Posterior cingulate gyrus (tissue), 11 donors: ENCODE results near the gene RASAL2.
"Not testable (repeated sequence)": the region's sequence is repeated elsewhere in the genome, so short reads cannot be mapped to it uniquely, and the experiment has no call there.

Experiments used
- DNase-seq, 10 donors: peaks; one replicate each; pipeline versions ENCODE4 v3.0.0 to v3.0.0-alpha.2; 2020 to 2021; ENCODE audit warnings: mixed read lengths in 3 of 10
- intact Hi-C: fragments of 100-400 bp; cut with DNase I; formaldehyde crosslinking; loops from one replicate; pipeline ENCODE4 v1.15.1; 2023

Gene RASAL2

DNA sequence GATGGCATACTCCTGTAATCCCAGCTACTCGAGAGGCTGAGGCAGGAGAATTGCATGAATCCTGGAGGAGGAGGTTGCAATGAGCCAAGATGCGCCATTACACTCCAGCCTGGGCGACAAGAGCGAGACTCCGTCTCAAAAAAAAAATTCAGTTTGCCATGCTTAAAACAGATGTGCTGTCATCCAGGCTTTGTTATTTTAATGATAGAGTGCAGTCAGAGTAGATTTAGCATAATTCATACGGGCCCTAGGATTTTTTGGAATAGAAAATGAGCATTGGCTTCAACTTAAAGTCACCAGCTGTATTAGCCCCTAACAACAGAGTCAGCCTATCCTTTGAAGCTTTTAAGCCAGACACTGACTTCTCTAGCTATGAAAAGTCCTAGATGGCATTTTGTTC lies 124.6 kb downstream of the RASAL2 start:
- intact Hi-C loops = no loop called here
- DNase-seq = no peak

GRCh38 chr1:178220094-178220493 lies 126.2 kb downstream of the RASAL2 start:
- intact Hi-C loops = no loop called here

GRCh38 chr1:178223289-178223688 lies 129.4 kb downstream of the RASAL2 start:
- intact Hi-C loops = no loop called here

More at GRCh38 chr1:178220094-178220493, 126.2 kb downstream of the RASAL2 start:
- no peak for DNase-seq

DNA sequence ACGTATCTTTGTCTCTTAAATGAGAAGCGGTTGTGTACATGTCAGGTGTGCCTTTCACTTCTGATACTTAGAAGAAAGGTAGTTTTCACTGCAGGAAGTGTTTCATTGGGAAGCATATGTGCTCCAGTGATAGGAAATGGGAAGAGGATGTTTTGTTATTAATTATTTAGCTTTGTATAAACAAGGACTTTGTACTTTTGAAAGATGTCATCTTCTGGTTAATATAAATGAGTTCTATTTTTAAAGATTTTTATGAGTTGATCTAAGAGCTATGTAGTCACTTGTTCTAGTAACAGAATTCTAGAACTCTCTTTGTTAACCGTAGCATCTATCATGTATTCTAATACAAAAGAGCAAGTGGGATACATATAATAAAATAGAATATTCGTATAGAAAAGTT lies 130.5 kb downstream of the RASAL2 start:
- DNase-seq = no peak
- intact Hi-C loops = no loop called here

More at GRCh38 chr1:178223289-178223688, 129.4 kb downstream of the RASAL2 start:
- no peak for DNase-seq

DNA sequence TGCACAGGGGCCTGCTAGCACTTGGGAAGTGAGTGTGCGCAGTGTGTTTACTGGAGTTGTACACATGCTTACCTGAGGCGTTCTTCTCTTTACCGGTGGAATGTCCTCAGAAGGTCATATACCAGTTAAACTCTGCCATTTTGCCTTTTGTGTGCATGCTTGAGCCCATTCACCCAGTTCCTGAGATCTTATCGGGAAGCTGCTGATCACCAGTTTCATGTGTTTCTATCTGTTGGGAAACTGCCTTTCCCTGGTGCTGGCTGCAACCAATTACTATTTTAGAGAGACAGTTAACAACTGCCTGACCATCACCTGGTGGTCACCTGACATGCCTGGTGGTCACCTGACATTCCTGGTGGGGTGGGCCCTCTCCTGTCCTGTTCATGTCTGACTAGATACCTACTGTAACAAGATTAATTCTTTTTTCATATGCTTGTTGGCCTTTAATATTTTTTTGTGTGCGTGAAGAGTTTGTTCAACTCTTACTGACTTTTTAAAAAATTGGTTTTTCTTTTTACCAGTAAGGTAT lies 137.0 kb downstream of the RASAL2 start:
- intact Hi-C loops = no loop called here
- DNase-seq = no peak

DNA sequence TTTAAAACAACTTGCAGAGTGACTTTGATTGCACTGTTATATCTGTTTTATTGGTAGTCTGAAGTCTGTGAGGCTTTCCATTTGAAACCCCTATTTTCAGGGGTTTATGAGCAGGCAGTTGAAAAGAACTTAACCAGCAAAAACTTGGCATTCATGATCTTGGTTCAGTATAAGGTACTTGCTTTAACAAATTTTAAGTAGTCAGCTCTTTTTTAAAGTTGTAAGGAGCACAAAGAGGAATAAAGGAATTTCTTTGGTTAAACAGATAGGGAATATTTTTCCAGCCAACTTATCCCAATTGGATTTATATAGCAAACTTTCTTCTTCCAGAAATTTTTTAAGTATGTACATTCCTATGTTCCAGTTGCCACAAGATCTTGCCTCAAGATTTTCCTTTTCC lies 138.2 kb downstream of the RASAL2 start:
- DNase-seq = no peak
- intact Hi-C loops = no loop called here

- intact Hi-C loops = no loop called here
- no peak for DNase-seq
These were observed 139.0 kb downstream of the RASAL2 start for GRCh38 chr1:178232949-178233348.

DNA sequence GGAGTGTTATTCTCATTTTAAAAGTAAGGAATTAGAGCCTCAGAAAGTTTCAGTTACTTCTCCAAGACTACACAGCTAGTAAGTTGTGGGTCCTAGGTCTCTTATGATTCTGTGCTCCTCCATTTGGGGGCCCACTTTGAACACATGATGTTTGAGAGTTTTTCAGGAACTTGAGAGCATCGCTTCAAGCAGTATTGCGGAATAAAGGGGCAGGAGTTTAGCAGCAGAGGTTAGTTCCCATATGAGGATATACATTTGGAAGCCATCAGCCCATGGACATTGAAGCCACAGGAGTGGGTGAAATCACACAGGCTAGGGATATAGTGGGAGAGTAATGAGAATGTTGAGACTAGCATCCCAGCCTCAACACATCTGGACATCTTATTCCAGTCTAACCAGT lies 143.2 kb downstream of the RASAL2 start:
- intact Hi-C loops = no loop called here
- no peak for DNase-seq

- intact Hi-C loops = no loop called here
- DNase-seq = no peak
These were observed 145.0 kb downstream of the RASAL2 start for GRCh38 chr1:178238722-178239510.

GRCh38 chr1:178241057-178241456 lies 147.2 kb downstream of the RASAL2 start:
- intact Hi-C loops = no loop called here
- DNase-seq = no peak

DNA sequence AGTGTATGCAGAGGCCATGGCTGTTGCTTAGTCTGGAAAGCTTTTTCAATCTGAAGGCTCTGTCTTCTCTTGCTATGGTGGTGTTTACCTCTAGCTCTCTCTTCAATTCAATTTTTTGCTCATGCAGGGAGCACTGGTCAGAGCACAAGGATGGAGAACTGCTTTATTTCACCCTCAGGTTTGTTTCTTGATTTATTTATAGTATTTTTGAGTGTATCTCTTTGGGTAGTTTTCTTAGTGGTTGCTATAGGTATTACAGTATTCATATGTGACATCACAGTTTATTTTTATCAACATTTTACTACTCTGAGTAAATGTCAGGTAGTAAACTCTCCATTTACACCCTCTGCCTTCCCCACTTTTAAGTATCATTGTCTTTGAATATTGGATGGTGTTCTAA lies 147.9 kb downstream of the RASAL2 start:
- intact Hi-C loops = no loop called here
- DNase-seq = no peak

DNA sequence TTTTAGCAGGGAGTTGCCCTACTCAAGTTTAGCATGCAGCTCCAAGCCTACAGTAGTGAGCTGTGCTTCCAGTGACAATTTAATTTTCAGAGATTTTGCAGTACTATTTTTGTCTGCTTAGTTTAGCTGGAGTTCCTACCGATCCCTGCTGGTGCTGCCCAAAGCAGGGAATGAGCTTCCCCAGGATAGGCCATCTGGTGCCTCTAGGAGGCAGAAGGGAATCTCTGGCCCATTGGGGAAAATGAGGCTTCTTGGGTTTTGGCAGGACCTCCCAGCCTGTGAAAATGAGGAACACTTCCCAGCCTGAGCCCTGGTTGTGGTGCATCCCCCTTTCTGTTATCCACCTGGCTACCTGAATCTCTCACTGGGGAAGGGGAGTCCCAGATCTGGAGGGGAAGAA lies 149.2 kb downstream of the RASAL2 start:
- no peak for DNase-seq
- intact Hi-C loops = no loop called here

DNA sequence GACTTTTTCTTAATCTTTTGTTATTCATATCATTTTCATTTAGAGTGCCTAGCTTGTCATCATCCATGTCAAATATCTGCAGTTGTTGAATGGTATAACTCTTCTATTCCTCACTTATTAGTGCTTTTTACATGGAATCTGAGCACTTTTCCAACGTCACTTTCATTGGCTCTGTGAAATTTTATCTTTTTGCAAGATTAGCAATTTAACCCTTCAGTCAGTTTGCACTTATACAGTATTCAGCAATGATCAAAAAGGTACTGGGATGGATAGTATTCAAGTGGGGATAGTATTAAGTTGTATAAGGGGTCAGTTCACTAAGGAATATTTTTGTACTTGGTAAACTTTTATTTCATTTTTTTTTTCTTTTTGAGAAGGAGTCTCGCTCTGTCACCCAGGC lies 150.0 kb downstream of the RASAL2 start:
- DNase-seq = no peak
- intact Hi-C loops = no loop called here

DNA sequence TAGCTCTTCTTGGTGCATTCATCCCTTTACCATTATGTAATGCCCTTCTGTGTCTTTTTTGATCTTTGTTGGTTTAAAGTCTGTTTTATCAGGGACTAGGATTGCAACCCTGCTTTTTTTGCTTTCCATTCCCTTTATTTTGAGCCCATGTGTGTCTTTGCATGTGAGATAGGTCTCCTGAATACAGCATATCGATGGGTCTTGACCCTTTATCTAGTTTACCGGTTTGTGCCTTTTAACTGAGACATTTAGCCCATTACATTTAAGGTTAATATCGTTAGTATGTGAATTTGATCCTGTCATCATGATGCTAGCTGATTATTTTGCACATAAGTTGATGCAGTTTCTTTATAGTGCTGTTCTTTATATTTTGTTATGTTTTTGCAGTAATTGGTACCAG lies 154.4 kb downstream of the RASAL2 start:
- intact Hi-C loops, DNase-seq: not testable (repeated sequence)

- intact Hi-C loops, DNase-seq: not testable (repeated sequence)
These were observed 159.7 kb downstream of the RASAL2 start for GRCh38 chr1:178253581-178253980.

DNA sequence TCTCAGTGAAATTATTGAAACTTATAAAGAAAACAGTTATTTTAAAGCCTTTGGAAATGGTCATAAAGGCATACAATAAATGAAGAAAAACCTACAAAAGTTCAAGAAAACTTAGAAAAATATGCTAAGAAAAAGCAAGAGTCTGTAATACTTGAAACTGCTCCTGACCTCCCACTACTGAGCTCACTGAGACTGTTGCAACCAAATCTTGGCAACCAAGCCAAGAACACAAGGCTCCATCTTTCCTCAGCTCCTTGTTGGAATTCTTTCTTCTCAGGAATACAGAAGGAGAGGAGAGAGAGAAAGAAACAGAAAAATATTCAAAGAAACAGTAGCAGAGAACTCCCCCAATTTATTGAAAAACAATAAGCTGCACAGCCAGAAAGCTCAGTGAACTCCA lies 160.5 kb downstream of the RASAL2 start:
- intact Hi-C loops = no loop called here
- no peak for DNase-seq

DNA sequence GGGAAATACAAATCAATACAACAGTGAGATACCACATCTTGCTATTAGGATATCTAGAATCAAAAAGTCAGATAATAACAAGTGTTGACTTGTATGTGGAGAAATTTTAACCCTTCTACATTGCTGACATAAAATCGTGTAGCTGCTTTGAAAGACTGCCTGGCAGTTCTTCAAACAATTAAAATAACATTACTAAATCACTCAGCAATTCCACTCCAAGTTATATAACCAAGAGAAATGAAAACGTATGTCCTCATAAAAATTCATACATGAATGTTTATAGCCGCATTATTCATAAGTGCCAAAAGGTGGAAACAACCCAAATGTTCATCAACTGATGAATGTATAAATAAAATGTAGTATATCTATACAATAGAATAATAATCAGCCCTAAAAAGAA lies 164.6 kb downstream of the RASAL2 start:
- intact Hi-C loops = no loop called here
- DNase-seq = no peak

DNA sequence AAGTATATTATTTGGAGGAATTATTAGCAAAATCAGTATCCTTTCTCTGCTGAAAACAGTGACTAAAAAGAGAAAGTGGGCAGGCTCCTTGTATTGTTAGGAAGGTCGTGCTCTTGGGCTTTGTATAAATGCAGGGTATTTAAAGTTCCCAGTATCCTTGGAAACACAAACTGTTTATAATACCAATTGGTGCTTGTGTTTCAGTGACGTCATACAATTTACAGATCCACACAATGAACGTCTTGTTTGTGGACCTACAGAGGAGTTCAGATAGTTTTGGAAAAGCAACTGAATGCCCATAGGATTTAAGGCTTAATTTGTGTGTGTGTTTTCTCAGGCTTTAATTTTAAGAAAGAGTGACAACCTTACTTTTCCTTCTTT lies 168.2 kb downstream of the RASAL2 start:
- intact Hi-C loops = no loop called here
- no peak for DNase-seq

GRCh38 chr1:178263341-178263740 lies 169.4 kb downstream of the RASAL2 start:
- intact Hi-C loops = no loop called here
- no peak for DNase-seq

- intact Hi-C loops = no loop called here
These were observed 172.2 kb downstream of the RASAL2 start for GRCh38 chr1:178266113-178266512.

DNA sequence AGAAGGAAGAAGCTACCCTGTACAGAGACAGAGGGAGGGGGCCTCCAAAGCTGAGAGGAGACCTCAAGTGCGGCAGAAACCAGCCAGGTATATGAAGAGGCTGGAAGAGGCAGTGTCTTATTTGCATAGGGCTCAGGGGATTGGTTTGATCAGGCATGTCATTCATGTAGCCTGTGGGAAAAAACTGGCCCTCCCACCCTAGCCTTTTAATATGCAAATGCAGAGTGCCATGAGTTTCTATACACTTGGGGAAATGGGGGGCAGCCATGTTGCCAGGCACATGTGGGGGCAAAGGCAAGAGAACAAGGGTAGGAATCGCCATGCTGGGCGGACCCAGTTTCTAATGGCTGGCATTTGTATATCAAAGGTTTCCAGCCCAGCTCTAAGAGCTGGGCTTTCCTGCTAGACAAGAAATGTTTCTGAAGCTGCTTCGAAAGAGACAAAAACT lies 172.7 kb downstream of the RASAL2 start:
- no peak for DNase-seq
- intact Hi-C loops = no loop called here

More at GRCh38 chr1:178266113-178266512, 172.2 kb downstream of the RASAL2 start:
- DNase-seq = no peak

- no peak for DNase-seq
- intact Hi-C loops = no loop called here
These were observed 173.8 kb downstream of the RASAL2 start for GRCh38 chr1:178267646-178268094.
